ENCODE data around the gene PIERCE2. TPM values are rescaled to one million over a fixed set of nuclear protein-coding genes. Genes with fewer than 3 reads are reported as not detected.

Gene PIERCE2
- total and polyA plus RNA-seq, 2 of the 13 experiments (the other 11 are each of a cell fraction or from before 2014, with no cell fraction given) = 0.09 TPM; not detected in 1

- no peak for TF ChIP-seq ZNF318 (CRISPR knock-in tag; IDR thresholded peaks at IDR 0.05)
- TF ChIP-seq DZIP1 (CRISPR knock-in tag; IDR thresholded peaks at IDR 0.05) = no peak
- peak; percentile 36; the same call in 1 of the 2 replicates for TF ChIP-seq GATAD2A (CRISPR knock-in tag; IDR thresholded peaks at IDR 0.05)
- no peak for TF ChIP-seq ZZZ3 (CRISPR knock-in tag; IDR thresholded peaks at IDR 0.05; ENCODE audit: borderline replicate concordance)
- TF ChIP-seq RAD21 (CRISPR knock-in tag; IDR thresholded peaks at IDR 0.05) = peak; percentile 74
- TF ChIP-seq MXI1 (IDR thresholded peaks at IDR 0.05; ENCODE audit: borderline replicate concordance, low read depth, low read length) = peak; percentile 76; the same call in 2 of the 3 replicates
- TF ChIP-seq ETV5 (CRISPR knock-in tag; IDR thresholded peaks at IDR 0.05; ENCODE audit: borderline replicate concordance) = peak; percentile 61; the same call in 1 of the 2 replicates
- TF ChIP-seq ETS1 (CRISPR knock-in tag; IDR thresholded peaks at IDR 0.05) = no peak
These were observed at the start of gene PIERCE2, which contains the start of gene CCPG1 (continued) for GRCh38 chr15:55408012-55408928.

Data from HepG2 (cell line).